ENCODE data around the gene SAMM50. TPM values are rescaled to one million over a fixed set of nuclear protein-coding genes. Genes with fewer than 3 reads are reported as not detected.

The SAMM50 gene
- total and polyA plus RNA-seq, 7 donors, result 59.3 to 105 (median 80.0) TPM

- H3K27ac ChIP-seq, result peak overlapping the region; percentile 50
Measured at GRCh38 chr22:44042249-44043218, 87.3 kb downstream of the SAMM50 start.

GRCh38 chr22:44045145-44045544, 89.9 kb downstream of the SAMM50 start:
- Histone ChIP-seq H3K4me3 (no peak overlapping the region), H3K9me3 (no peaks in the 10 kb centered on the region), H3K4me1 (peaks cover 22% of the 10 kb centered on the region), H3K27ac (no peak overlapping the region), H3K27me3 (ENCODE audit: insufficient read depth in 3 of 3, low read length in 2 of 3) (no peaks in the 10 kb centered on the region), H3K36me3 (ENCODE audit: insufficient read depth in 1 of 2, low read depth in 1 of 2) (no peaks in the 10 kb centered on the region)
- intact Hi-C loops (cut with DNase I), result no loop called here
- ATAC-seq (no peak), DNase-seq (no peak)
- TF ChIP-seq CTCF (IDR thresholded peaks at IDR 0.05), result no peak
- WGBS, 3 donors, result 95 to 100% (median 96%) methylated on average over 1 of the region's 1 CpG

More at GRCh38 chr22:44042249-44043218, 87.3 kb downstream of the SAMM50 start:
- Histone ChIP-seq H3K36me3 (ENCODE audit: insufficient read depth in 1 of 2, low read depth in 1 of 2) (no peaks in the 10 kb centered on the region), H3K27me3 (ENCODE audit: insufficient read depth in 3 of 3, low read length in 2 of 3) (no peaks in the 10 kb centered on the region), H3K4me3 (no peak overlapping the region), H3K4me1 (peaks cover 23% of the 10 kb centered on the region), H3K9me3 (no peaks in the 10 kb centered on the region)
- 82 to 84% (median 84%) methylated on average over 20 of the region's 20 CpGs for WGBS, 3 donors
- no peak for DNase-seq
- no peak for ATAC-seq
- no peak for TF ChIP-seq CTCF (IDR thresholded peaks at IDR 0.05)
- intact Hi-C loops (cut with DNase I), result no loop called here

Other genes starting within 250 kb of the SAMM50 start
- under 1 TPM; 0.34 to 0.84 (median 0.59) TPM for gene EFCAB6, start 143.1 kb upstream of the SAMM50 start, total RNA-seq
- gene EFCAB6, start 143.1 kb upstream of the SAMM50 start, polyA plus RNA-seq, result under 1 TPM; 0.07 to 0.53 (median 0.26) TPM
- gene SULT4A1, start 92.9 kb upstream of the SAMM50 start, total RNA-seq, result not detected
- gene SULT4A1, start 92.9 kb upstream of the SAMM50 start, polyA plus RNA-seq, result under 1 TPM in 2 of 3 donors, not detected in 1; 0.08 to 0.23 TPM
- gene PNPLA5, start 63.4 kb upstream of the SAMM50 start, total RNA-seq, result not detected
- under 1 TPM in 2 of 3 donors, not detected in 1; 0.01 to 0.18 TPM for gene PNPLA5, start 63.4 kb upstream of the SAMM50 start, polyA plus RNA-seq
- gene PNPLA3, start 31.6 kb upstream of the SAMM50 start, total RNA-seq, result 1 to 10 TPM in 1 of 4 donors, under 1 TPM in 3; 0.32 to 3.3 (median 0.66) TPM
- gene PNPLA3, start 31.6 kb upstream of the SAMM50 start, polyA plus RNA-seq, result under 1 TPM in 2 of 3 donors, not detected in 1; 0.29 to 0.83 TPM
- gene PARVB, start 68.9 kb downstream of the SAMM50 start, total RNA-seq, result 100 to 1,000 TPM; 102 to 172 (median 163) TPM
- 100 to 1,000 TPM in 1 of 3 donors, 10 to 100 TPM in 2; 84.5 to 103 (median 88.8) TPM for gene PARVB, start 68.9 kb downstream of the SAMM50 start, polyA plus RNA-seq
- gene PARVG, start 225.5 kb downstream of the SAMM50 start, total RNA-seq, result 1 to 10 TPM; 1.4 to 3.2 (median 2.8) TPM
- 1 to 10 TPM in 1 of 3 donors, under 1 TPM in 2; 0.77 to 1.5 (median 0.95) TPM for gene PARVG, start 225.5 kb downstream of the SAMM50 start, polyA plus RNA-seq